Effector CD8-positive, alpha-beta T cell (primary cell): ENCODE measurements around the gene SERPINA1.
"Not testable (repeated sequence)": the region's sequence is repeated elsewhere in the genome, so short reads cannot be mapped to it uniquely, and the experiment has no call there.

ENCODE experiments used
- DNase-seq: peaks from one replicate; lab custom pipeline; 2025; lab: John Stamatoyannopoulos, UW

Gene SERPINA1

DNA sequence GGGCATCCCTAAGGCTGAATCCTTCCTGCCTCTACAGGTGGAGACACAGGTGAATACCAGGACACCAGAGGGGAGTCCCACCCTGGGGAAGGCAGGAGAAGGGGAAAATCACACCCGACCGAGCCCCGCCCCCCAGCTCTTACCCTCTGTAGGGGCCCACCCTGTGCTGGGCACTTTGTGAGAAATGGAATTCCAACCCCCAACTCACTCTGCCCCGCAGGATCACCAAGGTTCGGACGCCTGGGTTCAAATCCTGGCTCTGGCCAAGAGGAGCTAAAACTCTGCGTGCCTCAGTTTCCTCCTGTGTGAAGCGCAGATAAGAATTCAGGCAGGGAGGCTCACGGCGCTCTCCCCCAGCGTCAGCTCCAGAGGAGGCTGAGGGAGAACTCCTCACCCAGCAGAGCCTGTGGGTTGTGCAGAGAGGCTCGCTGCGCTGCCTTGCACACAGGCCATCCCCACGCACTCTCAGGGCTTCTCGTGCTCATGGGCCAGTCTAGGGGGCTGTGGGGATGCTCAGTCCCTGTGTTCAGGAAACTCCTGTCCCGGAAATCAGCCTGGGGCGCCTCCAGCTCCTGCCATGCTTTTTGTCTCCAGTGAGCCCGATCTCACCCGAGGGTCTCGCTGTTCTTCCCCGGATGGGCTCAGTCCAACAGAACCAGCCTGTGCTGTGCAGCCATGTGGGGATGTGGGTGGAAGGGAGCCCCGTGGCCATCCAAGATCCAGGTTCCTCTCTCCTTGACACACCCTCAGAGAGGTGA lies 18.5 kb downstream of the SERPINA1 start:
- not testable (repeated sequence) for DNase-seq

- no peak for DNase-seq
Observed at GRCh38 chr14:94368956-94369355, 19.4 kb downstream of the SERPINA1 start.

- DNase-seq = no peak
Observed at GRCh38 chr14:94368243-94368590, 20.2 kb downstream of the SERPINA1 start.

- DNase-seq = no peak
Observed at GRCh38 chr14:94367347-94368242, 20.8 kb downstream of the SERPINA1 start.

DNA sequence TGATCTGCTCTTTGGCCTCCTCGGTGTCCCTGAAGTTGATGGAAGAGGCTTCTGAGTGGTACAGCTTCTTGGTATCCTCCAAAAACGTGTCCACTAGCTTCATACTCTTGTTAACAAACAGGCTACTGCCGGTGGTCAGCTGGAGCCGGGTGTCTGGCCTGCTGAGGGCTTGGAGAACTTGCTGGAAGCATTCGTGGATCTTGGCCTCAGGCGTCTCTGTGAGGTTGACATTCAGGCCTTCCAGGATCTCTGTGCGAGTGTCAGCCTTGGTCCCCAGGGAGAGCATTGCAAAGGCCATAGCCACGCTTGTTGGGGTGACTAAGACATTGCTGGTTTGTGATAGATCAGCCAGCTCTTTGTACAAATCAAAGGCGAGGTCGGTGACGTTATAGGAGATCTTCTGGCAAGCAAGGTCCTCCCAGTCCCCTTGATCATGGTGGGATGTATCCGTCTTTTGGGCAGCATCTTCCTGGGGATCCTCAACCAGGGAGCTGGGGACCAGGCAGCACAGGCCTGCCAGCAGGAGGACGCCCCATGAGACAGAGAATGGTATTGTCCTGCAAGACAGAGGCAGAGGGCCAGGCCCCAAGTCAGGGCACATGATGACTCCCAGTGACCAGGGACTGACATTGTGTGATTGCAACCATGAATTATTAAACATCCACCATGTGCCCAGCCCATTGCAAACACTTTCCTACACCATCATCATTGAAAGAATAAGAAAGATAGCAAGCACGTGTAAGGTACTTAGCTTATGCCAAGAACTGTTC lies 22.1 kb downstream of the SERPINA1 start, which contains the start of gene SERPINA2:
Gene SERPINA2 (minus strand): TSS at position 553 of the 770 bp plus-strand sequence.
- DNase-seq = no peak

- no peak for DNase-seq
Observed at GRCh38 chr14:94365624-94366023, 22.8 kb downstream of the SERPINA1 start.

GRCh38 chr14:94364964-94365363 lies 23.4 kb downstream of the SERPINA1 start:
- no peak for DNase-seq

DNA sequence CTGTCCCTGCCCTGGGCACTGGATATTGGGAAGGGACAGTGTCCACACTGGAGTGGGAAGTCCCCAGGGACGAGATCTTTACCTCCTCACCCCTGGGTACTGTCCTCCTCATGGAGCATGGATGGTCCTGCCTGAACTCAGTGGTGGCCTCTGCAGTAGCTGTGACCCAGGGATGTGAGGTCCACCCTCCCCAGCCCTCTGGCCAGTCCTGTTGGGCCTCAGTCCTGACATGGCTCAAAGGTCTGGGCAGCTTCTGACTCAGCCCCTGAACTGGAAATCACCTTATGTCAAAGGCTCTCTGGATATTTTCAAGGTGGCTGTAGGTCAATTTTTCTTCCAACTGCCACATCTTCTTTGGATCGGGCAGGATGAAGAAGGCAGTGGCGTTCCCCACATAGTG lies 24.4 kb downstream of the SERPINA1 start:
- DNase-seq = no peak

GRCh38 chr14:94363151-94363624 lies 25.2 kb downstream of the SERPINA1 start:
- DNase-seq = no peak

DNA sequence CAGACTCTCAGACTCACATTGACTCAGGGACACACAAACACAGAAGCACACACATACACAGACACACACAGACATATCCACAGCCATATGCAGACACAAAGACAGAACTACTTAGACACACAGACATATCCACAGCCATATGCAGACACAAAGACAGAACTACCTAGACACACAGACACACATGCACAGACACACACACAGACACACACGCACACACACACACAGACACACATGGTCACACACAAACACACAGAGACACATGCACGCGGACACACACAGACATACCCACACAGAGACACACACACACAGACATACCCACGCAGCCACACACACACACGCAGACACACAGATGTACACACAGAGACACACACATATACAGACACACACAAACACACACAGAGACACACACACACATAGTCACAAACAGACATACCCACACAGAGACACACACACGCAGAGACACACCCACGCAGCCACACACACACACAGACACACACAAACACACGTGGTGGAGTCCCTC lies 25.7 kb downstream of the SERPINA1 start:
- no peak for DNase-seq

DNA sequence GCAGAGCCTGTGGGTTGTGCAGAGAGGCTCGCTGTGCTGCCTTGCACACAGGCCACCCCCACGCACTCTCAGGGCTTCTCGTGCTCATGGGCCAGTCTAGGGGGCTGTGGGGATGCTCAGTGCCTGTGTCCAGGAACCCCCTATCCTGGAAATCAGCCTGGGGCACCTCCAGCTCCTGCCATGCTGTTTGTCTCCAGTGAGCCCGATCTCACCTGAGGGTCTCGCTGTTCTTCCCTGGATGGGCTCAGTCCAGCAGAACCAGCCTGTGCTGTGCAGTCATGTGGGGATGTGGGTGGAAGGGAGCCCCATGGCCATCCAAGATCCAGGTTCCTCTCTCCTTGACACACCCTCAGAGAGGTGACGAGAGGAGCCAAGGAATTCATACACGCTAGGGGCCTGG lies 26.7 kb downstream of the SERPINA1 start:
- no peak for DNase-seq

- DNase-seq = no peak
Observed at GRCh38 chr14:94360945-94361565, 27.3 kb downstream of the SERPINA1 start.

- no peak for DNase-seq
Observed at GRCh38 chr14:94357166-94357565, 31.2 kb downstream of the SERPINA1 start.

GRCh38 chr14:94356379-94357056 lies 31.9 kb downstream of the SERPINA1 start:
- no peak for DNase-seq

- no peak for DNase-seq
Observed at GRCh38 chr14:94355191-94355794, 33.1 kb downstream of the SERPINA1 start.

DNA sequence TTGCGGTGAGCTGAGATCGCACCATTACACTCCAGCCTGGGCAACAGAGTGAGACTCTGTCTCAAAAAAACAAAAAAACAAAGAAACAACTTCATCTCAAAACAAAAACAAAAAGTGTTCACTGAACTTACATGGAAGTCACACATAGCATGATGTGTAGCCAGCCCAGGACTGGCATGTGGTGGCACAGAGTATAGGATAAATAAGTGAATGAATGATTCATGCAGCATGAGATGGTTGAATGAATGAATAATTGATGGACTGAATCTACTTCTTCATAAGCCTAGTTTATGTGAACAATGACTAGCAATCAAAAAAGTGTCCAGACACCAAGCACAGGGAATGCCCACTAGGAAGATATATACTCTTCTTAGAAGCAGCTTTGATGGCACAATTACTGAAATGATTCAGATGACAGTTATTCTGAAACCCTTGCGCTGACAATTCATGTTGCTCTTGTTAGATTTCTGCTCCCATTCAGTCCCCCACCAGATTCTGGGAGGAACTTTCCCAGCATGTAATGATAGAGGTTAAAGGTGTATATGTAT lies 33.7 kb downstream of the SERPINA1 start:
- no peak for DNase-seq

DNA sequence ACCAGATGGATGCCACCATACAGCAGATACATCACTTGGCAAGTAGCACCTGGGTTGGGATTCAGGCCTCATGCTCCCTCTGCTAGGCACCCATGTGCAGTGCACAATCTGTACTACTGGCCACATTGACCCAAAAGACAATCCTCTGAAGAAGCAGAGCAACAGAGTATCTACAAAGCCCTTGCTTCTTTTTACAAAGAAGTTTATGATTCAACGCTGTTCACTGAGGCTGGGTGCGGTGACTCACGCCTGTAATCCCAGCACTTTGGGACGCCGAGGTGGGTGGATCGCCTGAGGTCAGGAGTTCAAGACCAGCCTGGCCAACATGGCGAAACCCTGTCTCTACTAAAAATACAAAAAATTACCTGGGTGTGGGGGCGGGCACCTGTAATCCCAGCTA lies 34.2 kb downstream of the SERPINA1 start:
- DNase-seq = not testable (repeated sequence)

DNA sequence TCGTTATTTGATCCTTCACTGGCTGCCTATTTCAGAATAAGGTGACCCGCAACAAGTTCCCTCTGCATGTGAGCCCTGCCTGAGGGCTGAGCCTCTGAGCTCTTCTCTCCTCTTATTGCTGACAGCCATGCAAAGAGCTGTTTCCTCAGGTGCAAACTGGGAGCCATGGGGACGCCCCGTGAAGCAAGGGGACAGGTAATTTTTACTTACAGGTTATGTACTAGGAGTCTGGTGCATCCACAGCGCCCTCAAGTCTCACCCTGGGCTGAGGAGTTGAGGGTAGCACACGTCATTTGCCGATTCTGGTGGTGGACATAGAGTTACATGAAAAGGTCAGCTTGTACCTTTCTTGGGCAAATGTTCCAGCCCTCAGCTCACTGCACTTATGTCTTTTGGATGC lies 39.1 kb downstream of the SERPINA1 start:
- no peak for DNase-seq

- no peak for DNase-seq
Observed at GRCh38 chr14:94348836-94349235, 39.6 kb downstream of the SERPINA1 start.

GRCh38 chr14:94346841-94347240 lies 41.6 kb downstream of the SERPINA1 start:
- no peak for DNase-seq
